Colon (tissue), 2 donors: ENCODE measurements around the gene RSPH1.

Source experiments
- FAIRE-seq: peaks from 2 replicates; lab custom pipeline; 2012; peaks lifted over from hg19 to GRCh38; lab: Jason Lieb, UNC
- donor health status: control.
- donor health status: control.

RSPH1 gene

DNA sequence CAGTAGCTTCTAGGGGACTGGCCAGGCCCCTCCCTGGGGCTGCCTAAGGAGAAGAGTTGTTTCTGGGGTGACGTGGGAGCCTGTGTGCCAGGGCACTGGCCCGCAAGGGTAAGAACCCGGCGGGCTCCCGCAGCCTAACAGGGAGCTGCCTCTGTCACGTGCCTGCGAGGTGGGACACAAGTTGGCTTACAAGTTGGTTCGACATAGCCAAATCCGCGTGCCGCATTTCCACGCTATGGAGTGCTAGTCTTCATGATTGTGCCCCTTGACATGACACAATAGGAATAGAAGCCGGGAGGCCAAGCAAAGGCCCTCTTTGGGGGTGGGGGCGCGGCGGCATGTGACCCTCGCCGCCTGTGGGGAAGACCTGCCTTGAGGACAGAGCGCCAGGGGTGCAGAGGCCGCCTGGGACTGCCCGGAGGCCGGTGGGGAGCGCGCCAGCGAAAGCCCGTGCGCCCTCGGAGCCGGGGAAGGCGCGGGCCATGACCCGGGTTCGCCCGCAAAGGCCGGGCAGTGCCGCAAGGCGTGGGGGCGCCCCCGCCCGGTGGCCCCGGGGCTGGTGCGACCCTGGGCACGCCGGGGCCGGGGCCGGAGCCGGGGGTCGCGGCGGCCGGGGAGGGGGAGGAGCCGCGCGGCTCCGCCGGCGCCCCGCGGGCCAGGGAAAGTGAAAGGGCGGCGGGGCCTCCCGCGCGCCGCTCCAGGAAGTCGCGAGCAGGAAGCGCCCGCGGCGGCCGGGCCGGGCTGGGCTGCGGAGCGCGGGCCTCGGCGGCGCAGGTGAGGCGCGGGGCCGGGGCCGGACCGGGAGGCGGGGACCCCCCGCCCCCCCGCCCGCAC, 17.3 kb upstream of the RSPH1 start, which contains the start of gene SLC37A1:
Gene SLC37A1 (plus strand): TSS at position 702 of the 834 bp plus-strand sequence. CDS start 4,603 bp downstream, outside the sequence.
- no peak for FAIRE-seq

- FAIRE-seq, result no peak
Measured at GRCh38 chr21:42512346-42513034, 16.5 kb upstream of the RSPH1 start.

- no peak for FAIRE-seq
Measured at GRCh38 chr21:42509244-42509643, 13.2 kb upstream of the RSPH1 start.

DNA sequence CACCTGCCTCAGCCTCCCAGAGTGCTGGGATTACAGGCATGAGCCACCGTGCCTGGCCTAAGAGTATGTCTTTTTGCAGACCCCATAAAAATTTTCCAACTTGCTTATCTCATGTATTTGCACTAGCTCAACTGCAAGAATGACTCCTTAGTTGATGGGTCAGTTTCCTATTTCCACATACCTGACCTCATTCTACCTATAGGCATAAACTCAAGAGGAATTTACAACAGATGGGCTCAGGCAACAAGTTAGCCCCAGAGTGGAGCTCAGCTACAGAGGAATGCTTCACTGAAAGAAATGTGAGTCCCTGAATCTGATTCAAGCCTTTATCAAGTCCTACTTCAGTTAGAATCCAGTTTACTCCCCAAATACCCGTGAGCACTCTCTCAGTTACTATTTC, 12.3 kb upstream of the RSPH1 start:
- FAIRE-seq, result no peak

GRCh38 chr21:42507418-42507817, 11.4 kb upstream of the RSPH1 start:
- no peak for FAIRE-seq

GRCh38 chr21:42505090-42505726, 9.2 kb upstream of the RSPH1 start:
- FAIRE-seq, result no peak

DNA sequence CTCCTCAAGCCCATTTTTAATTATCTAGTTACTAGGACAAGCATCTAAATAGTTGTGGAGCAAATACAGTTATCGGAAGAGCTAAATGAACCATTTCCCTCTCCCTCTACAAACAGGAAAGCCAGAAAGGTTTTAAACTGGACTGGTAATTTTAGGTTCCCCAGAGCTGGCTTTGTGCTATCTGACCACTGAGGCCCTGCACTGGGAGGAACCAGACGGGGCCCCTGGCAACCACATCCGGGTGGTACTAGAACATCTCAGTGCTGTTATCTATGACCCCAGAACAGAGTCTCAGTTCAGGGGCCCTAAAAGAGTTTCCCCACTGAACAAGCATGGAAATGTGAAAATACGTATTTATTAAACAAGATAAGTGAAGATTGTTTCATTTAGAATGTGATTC, 7.7 kb upstream of the RSPH1 start:
- FAIRE-seq, result no peak

- FAIRE-seq, result no peak
Measured at GRCh38 chr21:42500736-42501135, 4.7 kb upstream of the RSPH1 start.

DNA sequence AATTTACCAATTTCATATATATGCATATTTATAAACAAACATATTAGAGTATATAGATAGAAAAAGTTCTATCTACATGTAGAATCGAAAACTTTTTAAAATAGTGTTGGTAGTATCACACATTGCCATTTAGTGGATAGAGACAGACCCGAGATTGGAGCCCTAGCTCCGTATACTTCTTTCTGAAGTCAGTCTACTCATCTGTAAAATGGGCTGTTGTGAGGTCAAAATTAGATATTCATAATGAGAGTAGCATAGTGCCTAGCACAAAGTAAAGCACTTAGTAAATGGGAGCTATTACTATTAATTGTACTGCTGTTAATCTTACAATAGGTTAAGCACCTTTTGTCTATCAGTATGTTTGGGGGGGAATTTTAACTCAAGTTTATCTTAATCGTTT, 4.2 kb upstream of the RSPH1 start:
- peak; percentile 5 for FAIRE-seq

DNA sequence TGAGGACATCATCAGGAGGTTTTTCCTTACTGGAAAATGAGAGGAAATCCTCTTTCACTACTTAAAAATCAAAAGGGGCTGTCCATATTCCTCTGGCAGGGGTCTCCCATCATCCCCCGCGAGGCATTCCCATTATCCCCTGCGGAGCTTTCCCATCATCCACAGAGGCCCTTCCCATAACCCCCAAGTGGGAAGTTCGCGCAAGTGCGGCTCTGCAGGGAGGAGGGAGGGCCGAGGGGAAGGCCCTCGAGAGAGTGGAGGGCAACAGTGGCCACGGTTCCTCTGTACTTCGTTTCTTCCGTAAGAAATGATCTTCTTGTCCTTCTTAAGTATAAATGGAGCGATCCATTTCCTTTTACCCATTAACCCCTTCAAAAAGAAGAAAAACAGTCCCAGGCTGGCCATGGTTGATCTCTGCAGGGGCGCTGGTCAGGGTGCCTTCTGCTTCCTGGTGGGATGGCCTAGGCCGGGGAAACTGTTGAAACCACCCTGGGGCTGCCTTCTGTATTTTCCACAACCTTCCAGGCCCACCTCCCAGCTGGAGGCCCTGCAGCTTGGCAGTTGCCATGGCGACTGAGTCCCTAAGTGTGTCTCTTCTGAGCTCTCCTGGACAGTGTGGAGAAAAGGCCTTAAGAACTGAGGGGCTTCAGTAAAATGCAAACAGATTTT, 3.6 kb upstream of the RSPH1 start:
- FAIRE-seq, result no peak

DNA sequence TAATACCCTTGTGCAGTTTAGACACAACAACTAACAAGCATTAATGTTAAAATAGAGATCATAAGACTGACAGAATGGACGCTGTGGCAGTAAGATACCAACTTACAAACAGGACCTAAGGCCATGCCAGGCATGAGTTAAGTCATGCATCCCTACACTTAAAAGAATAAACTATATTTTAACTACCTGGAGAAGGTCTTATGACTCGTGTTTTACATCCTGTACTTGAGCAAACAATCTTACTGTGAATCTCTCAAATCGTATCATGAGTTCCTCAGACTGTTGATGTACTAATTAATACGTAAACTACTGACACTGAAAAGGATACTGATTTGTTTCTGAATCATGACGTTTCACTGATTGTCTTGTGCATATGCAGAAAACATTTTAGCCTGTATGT, 2.0 kb upstream of the RSPH1 start:
- no peak for FAIRE-seq

DNA sequence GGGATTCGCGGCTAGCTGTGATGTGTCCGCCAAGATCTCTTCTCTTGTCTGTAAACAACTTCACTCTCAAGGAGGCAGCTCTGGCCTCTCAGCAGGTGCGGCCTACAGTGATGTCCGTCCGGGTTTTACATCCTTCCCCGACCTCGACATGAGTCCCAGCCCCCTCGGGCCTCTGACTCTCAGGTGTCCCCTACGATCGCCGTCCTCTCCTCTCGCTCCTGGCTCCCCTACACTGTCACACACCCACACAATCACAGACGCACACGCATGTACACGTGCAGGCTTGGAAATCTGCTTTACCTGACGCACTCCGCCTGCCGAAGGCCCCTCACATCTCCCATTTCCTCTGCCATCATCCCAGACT, 797 bp upstream of the RSPH1 start:
- FAIRE-seq, result no peak

DNA sequence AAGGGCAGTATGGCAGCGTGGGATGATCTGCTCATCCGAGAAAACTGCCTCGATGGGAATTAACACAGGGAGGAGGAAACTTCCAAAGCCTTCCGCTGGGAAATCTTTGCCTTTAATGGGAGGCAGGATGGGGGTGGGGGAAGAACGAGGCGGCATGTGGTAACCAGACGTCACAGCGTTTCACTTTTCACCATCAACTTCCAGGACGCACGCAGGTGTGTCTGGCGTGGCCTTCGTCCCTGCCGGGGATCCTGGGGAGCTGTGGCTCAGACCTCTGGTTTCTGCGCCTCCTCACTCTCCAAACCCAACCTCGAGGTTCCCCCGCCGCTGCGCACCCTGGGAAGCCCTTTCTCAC, 282 bp downstream of the RSPH1 start:
- FAIRE-seq, result no peak

DNA sequence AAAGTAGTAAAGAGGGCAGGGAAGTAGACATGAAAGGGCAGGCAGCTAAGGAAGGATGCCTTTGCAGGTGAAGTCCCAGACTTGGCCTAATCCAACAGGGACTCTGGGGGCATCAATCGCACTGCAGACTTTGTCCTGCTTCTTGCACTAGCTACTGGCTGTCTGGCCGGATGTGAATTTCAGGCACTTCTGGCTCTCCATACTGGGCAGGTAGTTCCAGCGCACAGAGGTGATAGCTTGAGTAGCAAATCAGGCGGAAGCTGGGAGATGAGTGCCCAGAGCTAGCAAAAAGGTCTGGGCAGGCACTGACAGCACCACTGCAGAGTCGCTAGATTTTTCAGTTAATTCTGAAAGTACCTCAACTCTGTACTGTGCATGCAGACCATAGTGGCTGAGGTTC, 997 bp downstream of the RSPH1 start:
- FAIRE-seq, result no peak

GRCh38 chr21:42493109-42494060, 2.6 kb downstream of the RSPH1 start:
- FAIRE-seq, result no peak

DNA sequence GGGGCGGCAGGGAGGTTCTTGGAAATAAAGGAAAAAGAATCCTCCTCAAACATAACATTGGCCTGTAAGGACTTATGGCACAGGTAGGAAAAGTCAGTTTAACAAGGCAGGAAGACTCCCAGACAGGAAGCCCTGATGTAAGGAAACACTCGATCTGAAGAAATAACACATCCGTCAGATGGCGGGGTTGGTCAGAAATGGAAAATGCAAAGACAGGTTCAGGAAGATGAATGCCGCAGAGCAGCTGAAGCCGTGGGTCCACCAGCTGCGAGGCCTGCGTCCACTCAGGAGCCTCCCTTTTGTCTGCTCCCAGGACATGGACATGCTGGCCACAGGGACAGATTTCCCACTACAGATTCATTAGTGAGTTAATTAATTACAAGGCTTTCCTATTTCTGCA, 3.8 kb downstream of the RSPH1 start:
- FAIRE-seq, result no peak

GRCh38 chr21:42491328-42491727, 4.7 kb downstream of the RSPH1 start:
- FAIRE-seq, result no peak

DNA sequence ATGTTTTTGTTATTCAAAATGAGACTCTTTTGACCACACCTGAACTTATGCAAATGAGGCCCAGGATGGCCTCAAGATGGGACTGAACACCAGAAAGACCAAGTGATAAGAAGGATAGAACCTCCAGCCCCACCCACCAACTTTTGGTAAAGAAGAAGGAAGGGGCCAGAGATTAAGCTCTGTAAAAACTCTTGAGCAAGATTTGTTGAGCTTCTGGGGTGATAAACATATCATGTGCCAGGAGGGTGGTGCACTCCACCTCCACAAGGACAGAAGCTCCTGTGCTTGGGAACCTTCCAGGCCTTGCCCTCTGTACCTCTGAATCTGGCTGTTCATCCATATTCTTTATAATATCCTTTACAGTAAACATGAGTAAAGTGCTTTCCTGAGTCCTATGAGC, 5.3 kb downstream of the RSPH1 start:
- FAIRE-seq, result no peak

DNA sequence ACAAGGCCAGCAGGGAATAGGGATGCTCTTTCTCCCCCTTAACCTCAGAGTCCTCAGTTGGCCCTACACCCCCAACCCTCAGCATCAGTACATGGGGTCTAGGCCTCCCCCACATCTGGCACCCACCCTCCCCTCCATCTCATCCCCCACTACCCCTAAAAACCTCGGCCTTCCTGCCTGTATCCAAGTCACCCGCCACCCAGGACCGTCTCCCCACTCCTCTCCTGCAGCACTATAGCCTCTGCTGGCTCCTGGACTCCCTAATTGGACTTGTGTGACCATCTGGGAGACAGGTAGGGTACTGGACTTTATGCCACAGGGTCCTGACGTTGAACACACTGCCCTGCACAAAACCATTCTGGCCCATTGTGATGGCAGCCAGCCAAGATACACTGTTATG, 6.0 kb downstream of the RSPH1 start:
- FAIRE-seq, result no peak

DNA sequence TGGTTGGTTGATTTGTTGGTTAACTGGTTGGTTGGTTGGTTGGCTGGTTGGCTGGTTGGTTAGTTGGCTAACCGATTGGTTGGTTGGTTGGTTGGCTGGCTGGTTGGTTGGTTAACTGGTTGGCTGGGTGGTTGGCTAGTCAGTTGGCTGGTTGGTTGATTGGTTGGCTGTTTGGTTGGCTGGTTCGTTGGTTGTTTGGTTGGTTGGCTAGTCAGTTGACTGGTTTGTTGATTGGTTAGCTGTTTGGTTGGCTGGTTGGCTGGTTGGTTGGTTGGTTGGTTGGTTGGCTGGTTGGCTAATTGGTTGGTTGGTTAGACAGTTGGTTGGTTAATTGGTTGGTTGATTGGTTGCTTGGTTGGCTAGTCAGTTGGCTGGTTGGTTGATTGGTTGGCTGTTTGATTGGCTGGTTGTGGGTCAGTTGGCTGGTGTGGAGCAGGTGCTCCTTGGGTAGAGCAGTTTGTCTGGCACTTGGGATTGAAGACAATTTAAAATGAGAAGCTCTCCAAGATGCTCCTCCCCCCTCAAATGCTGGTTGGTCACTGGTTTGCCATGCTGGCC, 6.9 kb downstream of the RSPH1 start:
- FAIRE-seq, result no peak

- no peak for FAIRE-seq
Measured at GRCh38 chr21:42486531-42486930, 9.5 kb downstream of the RSPH1 start.
